MM.1S (cell line): ENCODE measurements around the gene CDKN1B.

Experiments used
- DNase-seq: peaks from one replicate; pipeline ENCODE4 v3.0.0-alpha.2; 2015
- H2AFZ ChIP-seq: fragments of 300-600 bp; sonication (generic); 2 replicates; pipeline ENCODE4 v1.6.0; 2016; ENCODE audit warnings: antibody characterized with exemption, low read length
- H3F3A ChIP-seq: fragments of 300-600 bp; sonication (generic); 2 replicates; pipeline ENCODE4 v1.6.1; 2016; ENCODE audit warnings: mild to moderate bottlenecking, antibody characterized with exemption, low read length, moderate library complexity, mixed read lengths; ENCODE audit not compliant: insufficient read depth
- H3K27ac ChIP-seq: fragments of 300-600 bp; sonication (generic); 2 replicates; pipeline ENCODE4 v1.5.1; 2016; ENCODE audit warnings: mild to moderate bottlenecking, low read length
- H3K27me3 ChIP-seq: fragments of 300-600 bp; sonication (generic); replicated peaks from 2 replicates; pipeline ENCODE4 v1.6.0; 2016; ENCODE audit warnings: low read length; ENCODE audit not compliant: insufficient read depth
- H3K36me3 ChIP-seq: fragments of 300-600 bp; sonication (generic); replicated peaks from 2 replicates; pipeline ENCODE4 v1.6.1; 2016; ENCODE audit warnings: mild to moderate bottlenecking, low read length, mixed read lengths; ENCODE audit not compliant: insufficient read depth
- H3K4me1 ChIP-seq: fragments of 300-600 bp; sonication (generic); 2 replicates; pipeline ENCODE4 v1.6.1; 2016; ENCODE audit warnings: low read length, mixed read lengths
- H3K4me2 ChIP-seq: fragments of 300-600 bp; sonication (generic); 2 replicates; pipeline ENCODE4 v1.6.0; 2016; ENCODE audit warnings: low read depth, low read length
- H3K4me3 ChIP-seq: fragments of 300-600 bp; sonication (generic); 2 replicates; pipeline ENCODE4 v1.5.1; 2016; ENCODE audit warnings: low read length, mixed read lengths
- H3K79me2 ChIP-seq: fragments of 300-600 bp; sonication (generic); 2 replicates; pipeline ENCODE4 v1.6.1; 2016; ENCODE audit warnings: mixed run types, low read length, mixed read lengths
- H3K9ac ChIP-seq: fragments of 300-600 bp; sonication (generic); 2 replicates; pipeline ENCODE4 v1.6.1; 2016; ENCODE audit warnings: low read length, mixed read lengths
- H3K9me2 ChIP-seq: fragments of 300-600 bp; sonication (generic); replicated peaks from 2 replicates; pipeline ENCODE4 v1.6.1; 2016; ENCODE audit warnings: mild to moderate bottlenecking, low read length, mixed read lengths; ENCODE audit not compliant: insufficient read depth
- H3K9me3 ChIP-seq: fragments of 300-600 bp; sonication (generic); replicated peaks from 2 replicates; pipeline ENCODE4 v1.6.1; 2016; ENCODE audit warnings: mild to moderate bottlenecking, low read length, mixed read lengths; ENCODE audit not compliant: insufficient read depth
- H4K20me1 ChIP-seq: fragments of 300-600 bp; sonication (generic); 2 replicates; pipeline ENCODE4 v1.6.1; 2016; ENCODE audit warnings: mild to moderate bottlenecking, low read length, moderate library complexity, mixed read lengths; ENCODE audit not compliant: insufficient read depth
- CTCF ChIP-seq: fragments of 300-600 bp; sonication (generic); IDR thresholded peaks from 2 replicates; pipeline ENCODE4 v1.5.1; 2016; ENCODE audit warnings: antibody characterized with exemption, low read length, mixed read lengths
- EZH2 ChIP-seq: fragments of 300-600 bp; sonication (generic); optimal IDR thresholded peaks from 2 replicates; pipeline ENCODE3; 2017; ENCODE audit warnings: low read depth, mild to moderate bottlenecking, antibody characterized with exemption, low read length, mixed read lengths
- EZH2phosphoT487 ChIP-seq: fragments of 300-600 bp; sonication (generic); IDR thresholded peaks from 2 replicates; pipeline ENCODE4 v1.6.1; 2018; ENCODE audit warnings: antibody characterized with exemption, low read length

CDKN1B gene

DNA sequence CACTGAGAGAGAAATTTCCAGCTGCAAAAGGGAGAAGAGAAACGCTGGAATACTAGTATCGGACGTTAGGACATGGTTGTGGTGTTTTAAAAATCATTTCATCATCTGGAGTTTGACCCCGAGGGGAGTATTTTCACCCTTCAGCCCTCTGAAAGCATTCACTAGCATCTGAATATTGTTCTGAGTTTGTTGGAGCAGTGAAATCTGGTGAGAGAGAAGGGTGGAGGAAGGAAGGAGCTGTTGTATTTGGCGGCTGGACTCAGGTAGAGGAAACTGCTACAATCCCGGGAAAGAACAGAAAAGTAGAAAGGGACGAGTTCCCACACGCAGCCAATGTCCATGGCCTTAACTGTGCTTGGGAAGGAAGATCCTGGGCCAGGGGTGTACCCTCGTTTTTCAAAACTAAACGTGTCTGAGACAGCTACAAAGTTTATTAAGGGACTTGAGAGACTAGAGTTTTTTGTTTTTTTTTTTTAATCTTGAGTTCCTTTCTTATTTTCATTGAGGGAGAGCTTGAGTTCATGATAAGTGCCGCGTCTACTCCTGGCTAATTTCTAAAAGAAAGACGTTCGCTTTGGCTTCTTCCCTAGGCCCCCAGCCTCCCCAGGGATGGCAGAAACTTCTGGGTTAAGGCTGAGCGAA, 896 bp upstream of the CDKN1B start:
- Histone ChIP-seq H3K79me2 (peaks cover 76% of the 10 kb centered on the region), H3K36me3 (peaks cover 15% of the 10 kb centered on the region), H3K9me2 (no peaks in the 10 kb centered on the region), H3K27me3 (no peaks in the 10 kb centered on the region), H3K9ac (peak overlapping the region; percentile 100), H3K9me3 (no peaks in the 10 kb centered on the region), H3K4me3 (peak overlapping the region; percentile 94), H4K20me1 (no peaks in the 10 kb centered on the region), H3K27ac (peak overlapping the region; percentile 97), H3K4me1 (peaks cover 8% of the 10 kb centered on the region), H3K4me2 (peak overlapping the region; percentile 94), H2AFZ (no peak overlapping the region), H3F3A (peaks cover 69% of the 10 kb centered on the region)
- peak; percentile 42 for DNase-seq
- TF ChIP-seq EZH2phosphoT487: no peak
- no peak for TF ChIP-seq EZH2
- TF ChIP-seq CTCF: no peak

- Histone ChIP-seq H2AFZ (no peak overlapping the region), H3K4me1 (peaks cover 12% of the 10 kb centered on the region), H3K4me2 (peak overlapping the region; percentile 89; the same call in 1 of the 2 replicates), H4K20me1 (no peaks in the 10 kb centered on the region), H3K4me3 (peak overlapping the region; percentile 94), H3F3A (peaks cover 84% of the 10 kb centered on the region), H3K9ac (peak overlapping the region; percentile 100), H3K27ac (peak overlapping the region; percentile 97), H3K27me3 (no peaks in the 10 kb centered on the region), H3K9me3 (no peaks in the 10 kb centered on the region), H3K79me2 (peaks cover 90% of the 10 kb centered on the region), H3K36me3 (peaks cover 15% of the 10 kb centered on the region), H3K9me2 (no peaks in the 10 kb centered on the region)
- DNase-seq: peak; percentile 38
- TF ChIP-seq EZH2 (no peak), EZH2phosphoT487 (no peak), CTCF (no peak)
These were observed 615 bp downstream of the CDKN1B start for GRCh38 chr12:12717586-12718380.

DNA sequence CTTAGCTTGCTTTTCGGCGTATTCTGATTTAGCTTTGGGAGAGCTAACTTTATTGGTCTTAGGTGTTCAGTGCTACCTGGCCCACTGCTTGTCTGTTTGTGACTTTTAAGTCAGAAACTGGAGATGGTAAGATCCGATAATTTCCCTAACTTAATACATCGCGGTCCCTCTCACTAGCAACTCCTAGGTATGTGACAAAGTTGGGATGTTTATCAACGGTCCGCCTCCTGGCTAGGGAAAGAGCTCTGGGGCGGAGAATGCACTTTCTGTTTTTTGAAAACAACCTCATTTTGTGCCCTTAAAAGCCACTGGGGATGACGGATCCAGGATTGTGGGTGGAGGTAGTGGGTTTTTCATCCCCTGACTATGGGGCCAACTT, 1.2 kb downstream of the CDKN1B start:
- peak overlapping the region; percentile 100 for H3K9ac ChIP-seq
- peak overlapping the region; percentile 97 for H3K27ac ChIP-seq
- TF ChIP-seq EZH2phosphoT487: no peak
- no peak for TF ChIP-seq CTCF
- no peak for TF ChIP-seq EZH2
- H3K36me3 ChIP-seq: peaks cover 15% of the 10 kb centered on the region
- peaks cover 94% of the 10 kb centered on the region for H3K79me2 ChIP-seq
- no peak for DNase-seq
- H2AFZ ChIP-seq: no peak overlapping the region
- H3K9me3 ChIP-seq: no peaks in the 10 kb centered on the region
- H3K9me2 ChIP-seq: no peaks in the 10 kb centered on the region
- peaks cover 90% of the 10 kb centered on the region for H3F3A ChIP-seq
- H4K20me1 ChIP-seq: no peaks in the 10 kb centered on the region
- H3K4me3 ChIP-seq: peak overlapping the region; percentile 94
- no peaks in the 10 kb centered on the region for H3K27me3 ChIP-seq
- H3K4me2 ChIP-seq: peak overlapping the region; percentile 89
- peaks cover 10% of the 10 kb centered on the region for H3K4me1 ChIP-seq
